T-cell (primary cell): Measurements from ENCODE around the gene BOC. TPM values are rescaled to one million over a fixed set of nuclear protein-coding genes. Genes with fewer than 3 reads are reported as not detected.

ENCODE experiments used
- ATAC-seq, 4 experiments: fragments of 200-7000 bp in 3 of 4; fragments of 150-1000 bp in 1 of 4; cut with Tn5 transposase; replicated peaks in 1 of 4; 1 replicate in 3 of 4; 2 replicates in 1 of 4; pipeline ENCODE4 v1.10.0; 2021; ENCODE audit warnings: moderate library complexity in 3 of 4, mild to moderate bottlenecking in 2 of 4, moderate number of reproducible peaks in 1 of 4
- CTCF ChIA-PET, 2 donors: fragments of 300-600 bp; sonication (Branson Sonifier 250); formaldehyde crosslinking; loops; one replicate each; lab custom pipeline; 2022; ENCODE audit warnings: antibody characterized with exemption in 2 of 2; lab: Charles Lee
- POLR2A ChIA-PET, 2 donors: fragments of 300-600 bp; sonication (Branson Sonifier 250); formaldehyde crosslinking; loops; one replicate each; lab custom pipeline; 2022; ENCODE audit warnings: antibody characterized with exemption in 2 of 2; lab: Charles Lee
- DNase-seq, 35 experiments: peaks; one replicate each; pipeline versions ENCODE4 v3.0.0 to v3.0.0-alpha.2; 2013 to 2023
- H3K27ac ChIP-seq: one replicate; pipeline ENCODE4 v1.5.1; 2013; ENCODE audit warnings: low read length
- H3K27me3 ChIP-seq, 2 experiments: replicated peaks in 1 of 2; 1 replicate in 1 of 2; 2 replicates in 1 of 2; pipeline versions ENCODE4 v1.6.1 to v1.7.0; 2013; ENCODE audit warnings: low read length in 1 of 2, mixed read lengths in 1 of 2; ENCODE audit not compliant: control insufficient read depth in 2 of 2, insufficient read depth in 2 of 2; ENCODE audit errors: extremely low read depth in 1 of 2
- H3K36me3 ChIP-seq, 2 donors: 1 replicate in 1 of 2; 2 replicates in 1 of 2; pipeline versions ENCODE4 v1.6.1 to v1.7.0; 2013; ENCODE audit warnings: low read length in 1 of 2; ENCODE audit not compliant: control insufficient read depth in 2 of 2, insufficient read depth in 1 of 2; ENCODE audit errors: extremely low read depth in 1 of 2
- H3K4me1 ChIP-seq, 2 experiments: 1 replicate in 1 of 2; 2 replicates in 1 of 2; pipeline versions ENCODE4 v1.6.1 to v1.7.0; 2013; ENCODE audit warnings: low read length in 2 of 2, mixed read lengths in 1 of 2; ENCODE audit not compliant: insufficient read depth in 2 of 2, control insufficient read depth in 1 of 2; ENCODE audit errors: extremely low read depth in 1 of 2
- H3K4me3 ChIP-seq, 2 donors: 1 replicate in 1 of 2; 2 replicates in 1 of 2; pipeline versions ENCODE4 v1.5.1 to v1.7.0; 2013; ENCODE audit warnings: mild to moderate bottlenecking in 2 of 2, low read length in 1 of 2, moderate library complexity in 1 of 2; ENCODE audit not compliant: control insufficient read depth in 1 of 2; ENCODE audit errors: extremely low read depth in 1 of 2
- H3K9me3 ChIP-seq: 2 replicates; pipeline ENCODE4 v1.7.0; 2013
- H3K27ac Mint-ChIP-seq, 2 donors: one replicate each; pipeline ENCODE4 v1.8.0; 2020 to 2021; ENCODE audit warnings: mild to moderate bottlenecking in 2 of 2, mixed read lengths in 2 of 2
- H3K27me3 Mint-ChIP-seq, 2 donors: one replicate each; pipeline ENCODE4 v1.8.0; 2021 to 2022; ENCODE audit warnings: mixed read lengths in 2 of 2
- H3K36me3 Mint-ChIP-seq: one replicate; pipeline ENCODE4 v1.8.0; 2021; ENCODE audit warnings: mixed read lengths
- H3K4me1 Mint-ChIP-seq, 3 donors: one replicate each; pipeline ENCODE4 v1.8.0; 2020 to 2022; ENCODE audit warnings: mixed read lengths in 3 of 3, mild to moderate bottlenecking in 1 of 3
- H3K4me3 Mint-ChIP-seq, 3 donors: one replicate each; pipeline ENCODE4 v1.8.0; 2020 to 2022; ENCODE audit warnings: mild to moderate bottlenecking in 3 of 3, mixed read lengths in 3 of 3, moderate library complexity in 3 of 3
- H3K9me3 Mint-ChIP-seq, 3 donors: one replicate each; pipeline ENCODE4 v1.8.0; 2020 to 2022; ENCODE audit warnings: mixed read lengths in 3 of 3
- WGBS: methylation state at CpG from one replicate; pipeline ENCODE4 v1.1.5; 2013; ENCODE audit warnings: missing lambda C conversion rate; ENCODE audit not compliant: insufficient coverage; 5-methylcytosine and 5-hydroxymethylcytosine counted together
- total RNA-seq, 35 experiments: library from RNA in 6 of 35; stranded (reverse) in 6 of 35; fragments of 120-200 nt in 1 of 35; gene quantifications; one replicate each; pipeline versions ENCODE4 v1.2.1 to v1.2.4 and lab custom pipeline; 2013 to 2026

Gene BOC
- total RNA-seq, 5 donors from 2014 or later (not counting 1 experiment from before 2014, with no cell fraction given) = 0.16 to 0.20 TPM; not detected in 3

DNA sequence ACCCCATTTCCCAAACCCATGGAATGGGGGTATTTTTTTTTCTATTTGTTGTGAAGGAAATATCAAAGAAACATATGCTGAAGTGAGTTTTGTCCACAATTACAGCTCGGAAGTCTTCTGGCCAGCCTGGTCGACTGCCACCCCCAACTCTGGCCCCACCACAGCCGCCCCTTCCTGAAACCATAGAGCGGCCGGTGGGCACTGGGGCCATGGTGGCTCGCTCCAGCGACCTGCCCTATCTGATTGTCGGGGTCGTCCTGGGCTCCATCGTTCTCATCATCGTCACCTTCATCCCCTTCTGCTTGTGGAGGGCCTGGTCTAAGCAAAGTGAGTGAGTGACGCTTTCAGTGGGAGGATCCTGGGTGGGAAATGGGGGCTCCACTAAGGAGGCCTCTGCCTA is 71.9 kb downstream of the BOC start:
- Histone ChIP-seq H3K36me3 (no peaks in the 10 kb centered on the region), H3K27me3 (peaks cover 0 to 15% of the 10 kb centered on the region in 2 experiments), H3K4me3 (no peak overlapping the region), H3K4me1 (no peaks in the 10 kb centered on the region), H3K9me3 (no peaks in the 10 kb centered on the region), H3K27ac (no peak overlapping the region)
- ATAC-seq = no peak
- no peak for DNase-seq
- ChIA-PET CTCF (no interaction called here), POLR2A (no interaction called here)
- peaks cover 0 to 4% of the 10 kb centered on the region in 2 donors for H3K27me3 Mint-ChIP-seq
- H3K4me3 Mint-ChIP-seq = no peak overlapping the region
- H3K27ac Mint-ChIP-seq = no peak overlapping the region
- H3K9me3 Mint-ChIP-seq = no peaks in the 10 kb centered on the region
- WGBS = 90% methylated on average over 3 of the region's 12 CpGs
- H3K36me3 Mint-ChIP-seq = no peaks in the 10 kb centered on the region
- H3K4me1 Mint-ChIP-seq = no peaks in the 10 kb centered on the region

DNA sequence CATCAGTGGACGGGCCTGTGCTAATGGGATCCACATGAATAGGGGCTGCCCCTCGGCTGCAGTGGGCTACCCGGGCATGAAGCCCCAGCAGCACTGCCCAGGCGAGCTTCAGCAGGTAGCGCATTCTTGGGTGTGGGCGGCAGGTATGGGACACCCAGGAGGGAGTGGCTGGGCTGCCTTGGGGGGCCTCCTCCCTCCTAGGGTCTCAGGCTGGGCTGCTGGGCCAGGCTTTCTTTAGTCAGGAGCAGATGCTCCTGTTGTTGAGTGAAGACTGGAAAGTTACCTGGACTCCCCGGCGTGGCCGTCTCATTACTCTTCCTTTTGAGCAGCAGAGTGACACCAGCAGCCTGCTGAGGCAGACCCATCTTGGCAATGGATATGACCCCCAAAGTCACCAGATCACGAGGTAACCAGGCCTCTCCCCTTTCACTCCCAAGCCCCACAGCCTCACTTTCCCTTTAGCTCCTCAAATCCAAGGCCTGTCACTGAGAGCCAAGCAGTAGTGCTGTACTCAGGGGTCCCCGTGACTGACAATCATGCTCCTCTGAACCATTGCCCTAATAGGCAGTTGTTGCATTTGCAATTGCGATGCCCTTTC is 73.2 kb downstream of the BOC start:
- Mint-ChIP-seq H3K9me3 (no peaks in the 10 kb centered on the region), H3K36me3 (no peaks in the 10 kb centered on the region), H3K27me3 (peaks cover 0 to 3% of the 10 kb centered on the region in 2 donors), H3K4me3 (no peak overlapping the region), H3K27ac (no peak overlapping the region), H3K4me1 (no peaks in the 10 kb centered on the region)
- Histone ChIP-seq H3K27ac (no peak overlapping the region), H3K4me3 (no peak overlapping the region), H3K36me3 (no peaks in the 10 kb centered on the region), H3K4me1 (no peaks in the 10 kb centered on the region), H3K27me3 (peaks cover 0 to 4% of the 10 kb centered on the region in 2 experiments), H3K9me3 (no peaks in the 10 kb centered on the region)
- DNase-seq (no peak), ATAC-seq (no peak)
- POLR2A ChIA-PET = no interaction called here
- 83% methylated on average over 11 of the region's 12 CpGs for WGBS
- CTCF ChIA-PET = interaction anchor here (1.0 kb wide), 2 partner anchors 13 to 702 kb away, joined by 3 to 4 read pairs; no protein-coding TSS in a partner anchor

DNA sequence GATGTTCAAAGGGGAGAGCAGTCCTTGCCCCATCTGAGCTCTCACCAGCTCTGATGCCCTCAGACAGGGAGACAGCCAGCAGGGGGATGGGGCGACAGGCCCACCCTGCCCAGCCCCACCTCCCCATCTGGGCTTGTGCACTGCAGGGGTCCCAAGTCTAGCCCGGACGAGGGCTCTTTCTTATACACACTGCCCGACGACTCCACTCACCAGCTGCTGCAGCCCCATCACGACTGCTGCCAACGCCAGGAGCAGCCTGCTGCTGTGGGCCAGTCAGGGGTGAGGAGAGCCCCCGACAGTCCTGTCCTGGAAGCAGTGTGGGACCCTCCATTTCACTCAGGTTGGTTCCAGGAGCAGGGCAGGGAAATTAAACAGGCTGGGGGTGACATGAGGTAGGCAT is 73.9 kb downstream of the BOC start:
- ATAC-seq = no peak
- H3K27ac Mint-ChIP-seq = no peak overlapping the region
- peaks cover 0 to 3% of the 10 kb centered on the region in 2 donors for H3K27me3 Mint-ChIP-seq
- Histone ChIP-seq H3K4me1 (no peaks in the 10 kb centered on the region), H3K27me3 (peaks cover 0 to 4% of the 10 kb centered on the region in 2 experiments), H3K4me3 (no peak overlapping the region), H3K9me3 (no peaks in the 10 kb centered on the region), H3K36me3 (no peaks in the 10 kb centered on the region), H3K27ac (no peak overlapping the region)
- ChIA-PET POLR2A (no interaction called here), CTCF (interaction anchor here in 1 of 2 donors (1.0 kb wide), 1 partner anchor 12 kb away, joined by 4 read pairs; no protein-coding TSS in a partner anchor)
- WGBS = 96% methylated on average over 4 of the region's 8 CpGs
- H3K9me3 Mint-ChIP-seq = no peaks in the 10 kb centered on the region
- no peak for DNase-seq
- no peaks in the 10 kb centered on the region for H3K4me1 Mint-ChIP-seq
- no peaks in the 10 kb centered on the region for H3K36me3 Mint-ChIP-seq
- no peak overlapping the region for H3K4me3 Mint-ChIP-seq

DNA sequence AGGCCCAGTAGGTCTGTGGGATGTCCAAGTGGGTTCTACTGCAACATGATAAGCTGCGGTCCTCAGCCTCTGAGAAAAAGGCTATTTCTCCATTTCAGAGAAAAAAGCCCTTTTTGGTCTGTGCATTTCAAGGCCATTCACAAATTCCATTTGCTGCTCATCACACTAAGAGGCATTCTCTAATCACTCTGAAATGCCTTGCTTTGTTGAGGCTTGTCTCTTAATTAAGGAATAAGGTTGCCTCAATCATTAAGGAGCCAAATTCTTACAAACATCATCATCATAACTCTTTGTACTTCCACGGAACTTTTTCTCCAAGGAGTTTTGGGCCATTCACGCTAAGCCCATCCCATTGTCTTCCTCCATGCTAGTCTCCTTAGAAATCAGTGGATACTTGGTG is 74.4 kb downstream of the BOC start:
- no peaks in the 10 kb centered on the region for H3K4me1 ChIP-seq
- CTCF ChIA-PET = interaction anchor here in 1 of 2 donors (1.1 kb wide), 1 partner anchor 643 kb away, joined by 3 read pairs; no protein-coding TSS in a partner anchor
- no peaks in the 10 kb centered on the region for H3K4me1 Mint-ChIP-seq
- H3K4me3 ChIP-seq = no peak overlapping the region
- no peak for DNase-seq
- no peaks in the 10 kb centered on the region for H3K36me3 Mint-ChIP-seq
- no peak overlapping the region for H3K27ac ChIP-seq
- no peaks in the 10 kb centered on the region for H3K36me3 ChIP-seq
- H3K4me3 Mint-ChIP-seq = no peak overlapping the region
- 80% methylated on average over 1 of the region's 3 CpGs for WGBS
- peaks cover 0 to 2% of the 10 kb centered on the region in 2 experiments for H3K27me3 ChIP-seq
- H3K27me3 Mint-ChIP-seq = peaks cover 0 to 3% of the 10 kb centered on the region in 2 donors
- no peak overlapping the region for H3K27ac Mint-ChIP-seq
- no peaks in the 10 kb centered on the region for H3K9me3 ChIP-seq
- POLR2A ChIA-PET = no interaction called here
- no peaks in the 10 kb centered on the region for H3K9me3 Mint-ChIP-seq
- ATAC-seq = no peak

DNA sequence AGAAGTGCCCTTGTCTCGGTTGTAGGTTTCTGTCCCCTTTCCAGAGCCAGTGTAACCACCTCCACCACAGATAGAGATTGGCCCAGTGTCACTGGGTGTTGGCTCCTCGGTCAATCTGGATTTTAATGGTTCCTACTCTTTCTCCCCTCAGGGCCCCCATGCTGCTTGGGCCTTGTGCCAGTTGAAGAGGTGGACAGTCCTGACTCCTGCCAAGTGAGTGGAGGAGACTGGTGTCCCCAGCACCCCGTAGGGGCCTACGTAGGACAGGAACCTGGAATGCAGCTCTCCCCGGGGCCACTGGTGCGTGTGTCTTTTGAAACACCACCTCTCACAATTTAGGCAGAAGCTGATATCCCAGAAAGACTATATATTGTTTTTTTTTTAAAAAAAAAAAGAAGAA is 75.2 kb downstream of the BOC start:
- no peak overlapping the region for H3K4me3 ChIP-seq
- no peaks in the 10 kb centered on the region for H3K9me3 Mint-ChIP-seq
- no peak overlapping the region for H3K27ac Mint-ChIP-seq
- no peaks in the 10 kb centered on the region for H3K36me3 ChIP-seq
- ChIA-PET CTCF (interaction anchor here in 1 of 2 donors (1.1 kb wide), 1 partner anchor 643 kb away, joined by 3 read pairs; no protein-coding TSS in a partner anchor), POLR2A (no interaction called here)
- H3K27me3 ChIP-seq = no peaks in the 10 kb centered on the region
- peaks cover 0 to under 1% of the 10 kb centered on the region in 2 donors for H3K27me3 Mint-ChIP-seq
- no peaks in the 10 kb centered on the region for H3K36me3 Mint-ChIP-seq
- 100% methylated on average over 1 of the region's 6 CpGs for WGBS
- H3K27ac ChIP-seq = no peak overlapping the region
- no peaks in the 10 kb centered on the region for H3K4me1 ChIP-seq
- no peak for DNase-seq
- no peaks in the 10 kb centered on the region for H3K4me1 Mint-ChIP-seq
- ATAC-seq = no peak
- no peaks in the 10 kb centered on the region for H3K9me3 ChIP-seq
- H3K4me3 Mint-ChIP-seq = no peak overlapping the region

DNA sequence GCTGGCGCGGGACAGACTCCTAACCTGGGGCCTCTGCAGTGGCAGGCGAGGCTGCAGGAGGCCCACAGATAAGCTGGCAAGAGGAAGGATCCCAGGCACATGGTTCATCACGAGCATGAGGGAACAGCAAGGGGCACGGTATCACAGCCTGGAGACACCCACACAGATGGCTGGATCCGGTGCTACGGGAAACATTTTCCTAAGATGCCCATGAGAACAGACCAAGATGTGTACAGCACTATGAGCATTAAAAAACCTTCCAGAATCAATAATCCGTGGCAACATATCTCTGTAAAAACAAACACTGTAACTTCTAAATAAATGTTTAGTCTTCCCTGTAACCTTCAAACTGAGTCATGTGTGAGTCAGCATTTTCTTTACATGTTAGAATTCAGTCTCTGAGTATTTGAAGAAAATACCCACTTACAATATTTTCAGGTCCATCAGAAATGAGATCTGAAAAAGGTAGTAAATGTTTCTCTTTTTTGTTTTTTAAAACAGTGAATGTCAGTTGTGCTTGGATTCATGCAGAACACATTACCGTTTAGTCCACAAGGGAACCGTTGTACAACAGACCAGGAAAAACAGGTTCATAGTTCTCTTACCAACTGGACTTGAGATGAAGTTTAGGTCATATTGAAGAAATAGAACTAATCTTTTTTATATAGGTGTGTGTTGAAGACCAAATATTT is 75.9 kb downstream of the BOC start:
- WGBS = 81% methylated on average over 7 of the region's 10 CpGs
- DNase-seq (no peak), ATAC-seq (no peak)
- Histone ChIP-seq H3K4me3 (no peak overlapping the region), H3K27ac (no peak overlapping the region), H3K27me3 (no peaks in the 10 kb centered on the region), H3K9me3 (no peaks in the 10 kb centered on the region), H3K36me3 (no peaks in the 10 kb centered on the region), H3K4me1 (no peaks in the 10 kb centered on the region)
- POLR2A ChIA-PET = no interaction called here
- Mint-ChIP-seq H3K4me3 (no peak overlapping the region), H3K27ac (no peak overlapping the region), H3K27me3 (no peaks in the 10 kb centered on the region), H3K4me1 (no peaks in the 10 kb centered on the region), H3K36me3 (no peaks in the 10 kb centered on the region), H3K9me3 (no peaks in the 10 kb centered on the region)
- CTCF ChIA-PET = interaction anchor here (1.0 to 2.8 kb wide), 5 partner anchors 9 to 645 kb away, joined by 3 to 29 read pairs (median 9); no protein-coding TSS in a partner anchor
